Iris pigment epithelial cell (primary cell): ENCODE data around the gene CHD5.
A peak's percentile ranks its signal among the peaks of the same experiment; 100 is the strongest.

Source experiments
- DNase-seq: peaks from one replicate; pipeline ENCODE4 v3.0.0-alpha.2; 2011; ENCODE audit warnings: low read depth

Gene CHD5

DNA sequence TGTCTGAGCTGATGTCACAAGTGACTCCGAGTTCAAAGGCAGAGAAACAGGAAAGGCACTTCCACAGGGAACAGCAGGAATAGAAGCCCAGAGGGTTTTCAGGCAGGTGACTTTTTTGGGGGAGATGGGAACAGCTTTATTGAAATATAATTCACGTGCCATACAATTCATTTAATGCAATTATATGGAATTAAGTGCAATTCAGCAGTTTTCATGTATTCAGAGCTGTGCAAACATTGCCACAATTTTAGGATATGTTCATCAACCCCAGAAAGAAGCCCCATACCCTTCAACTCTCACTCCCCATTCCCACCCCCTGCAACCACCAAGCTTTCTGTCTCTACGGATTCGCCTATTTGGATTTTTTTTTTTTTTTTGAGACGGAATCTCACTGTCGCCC lies 117.5 kb downstream of the CHD5 start:
- DNase-seq: no peak

DNA sequence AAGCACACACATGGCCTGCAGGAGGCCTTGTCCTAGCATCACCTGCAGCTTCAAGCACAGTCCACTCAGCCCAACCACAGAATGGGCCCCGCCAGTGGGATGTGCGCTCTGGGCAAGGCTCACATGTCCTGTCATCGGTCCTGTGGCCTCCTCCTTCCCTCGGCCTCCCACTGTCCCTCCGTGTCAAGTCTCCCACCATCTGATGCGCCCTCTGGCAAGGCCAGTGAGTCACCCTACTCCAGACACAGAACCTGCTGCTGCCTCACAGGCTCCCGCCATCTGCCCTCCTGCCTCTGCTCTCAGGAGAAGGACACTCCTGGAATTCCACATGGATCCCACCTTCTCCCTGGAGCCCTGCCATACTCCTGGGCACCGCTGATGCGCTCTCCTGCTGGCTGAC lies 120.3 kb downstream of the CHD5 start:
- DNase-seq: no peak

DNA sequence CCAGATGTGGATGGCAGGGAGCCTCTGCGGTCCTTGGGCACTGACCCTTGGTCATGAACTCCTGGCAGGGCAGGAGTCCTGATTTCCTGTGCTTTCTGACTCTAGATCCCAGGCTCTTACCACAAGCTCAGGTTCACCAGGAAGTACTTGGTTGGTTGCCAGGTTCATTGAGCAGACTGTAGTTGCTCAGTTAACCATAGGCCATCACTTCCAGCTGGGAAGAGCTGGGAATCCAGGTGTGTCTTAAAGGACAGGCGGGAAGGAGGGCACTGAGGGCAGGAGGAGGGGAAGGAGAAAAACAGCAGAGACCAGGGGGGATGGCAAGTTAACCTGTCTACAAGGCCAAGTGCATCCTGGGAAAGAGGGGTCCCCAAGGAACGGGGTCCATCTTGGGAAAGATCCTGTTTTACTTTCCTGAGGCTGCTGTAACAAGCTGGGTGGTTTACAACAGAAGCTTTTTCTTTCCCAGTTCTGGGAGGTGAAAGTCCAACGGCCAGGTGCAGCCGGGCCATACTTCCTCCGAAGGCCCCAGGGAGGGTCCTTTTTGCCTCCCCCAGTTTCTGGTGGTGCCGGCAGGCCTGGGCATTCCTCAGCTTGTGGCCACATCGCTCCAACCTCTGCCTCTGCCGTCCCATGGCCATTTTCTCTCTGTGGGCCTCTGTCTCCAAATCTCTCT lies 122.8 kb downstream of the CHD5 start:
- DNase-seq: no peak

DNA sequence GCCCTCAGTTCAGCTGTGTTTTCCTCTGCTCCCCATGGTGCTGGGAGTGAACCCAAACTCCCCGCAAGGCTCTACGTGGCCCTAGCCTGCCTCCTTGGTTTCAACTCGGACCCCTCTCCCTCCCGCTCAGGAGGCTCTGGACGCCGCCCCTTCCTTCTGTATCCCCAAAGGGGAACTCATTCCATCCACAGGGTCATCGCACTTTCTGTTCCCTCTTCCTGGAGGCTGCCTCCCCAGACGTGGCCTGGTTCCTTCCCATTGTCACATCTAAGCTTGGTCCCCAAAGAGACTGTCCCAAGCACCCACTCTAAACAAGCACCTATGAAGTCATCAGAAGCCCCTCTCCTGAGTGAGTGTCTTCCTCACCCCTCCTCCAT lies 123.6 kb downstream of the CHD5 start:
- DNase-seq: no peak

DNA sequence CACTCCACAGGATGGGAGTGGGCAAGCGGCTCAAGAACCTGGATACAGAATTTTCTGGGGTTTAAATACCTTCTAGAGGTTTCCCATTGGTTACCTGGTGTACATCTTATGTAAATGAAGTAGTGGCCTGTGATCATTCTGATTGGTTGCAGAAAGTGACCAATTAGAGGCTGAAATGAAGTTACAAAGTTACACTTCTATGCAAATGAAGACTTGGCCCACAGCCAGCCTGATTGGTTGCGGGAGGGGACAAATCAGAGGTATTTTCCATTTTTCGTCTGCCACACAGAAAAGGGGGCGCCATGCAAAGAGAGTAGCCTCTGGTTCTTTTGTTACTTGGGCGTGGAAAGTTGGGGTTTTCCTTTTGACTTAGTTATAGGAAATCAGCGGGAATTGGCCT lies 125.5 kb downstream of the CHD5 start:
- no peak for DNase-seq

DNA sequence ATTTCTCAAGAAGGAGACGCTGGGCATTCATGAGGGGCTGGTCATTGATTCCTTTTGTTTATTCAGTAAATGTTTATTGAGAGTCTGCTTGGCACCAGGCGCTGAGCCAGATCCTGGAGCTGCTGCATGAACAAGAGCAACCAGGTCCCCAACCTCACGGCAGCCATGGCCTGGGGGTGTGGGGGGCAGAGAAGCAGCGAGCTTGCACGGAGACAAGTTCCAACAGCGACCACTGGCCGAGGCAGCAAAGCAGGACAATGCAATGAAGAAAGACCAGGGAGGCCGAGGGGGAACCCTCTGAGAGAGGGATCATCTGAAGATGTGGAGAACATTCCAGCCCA lies 126.9 kb downstream of the CHD5 start:
- DNase-seq: no peak

DNA sequence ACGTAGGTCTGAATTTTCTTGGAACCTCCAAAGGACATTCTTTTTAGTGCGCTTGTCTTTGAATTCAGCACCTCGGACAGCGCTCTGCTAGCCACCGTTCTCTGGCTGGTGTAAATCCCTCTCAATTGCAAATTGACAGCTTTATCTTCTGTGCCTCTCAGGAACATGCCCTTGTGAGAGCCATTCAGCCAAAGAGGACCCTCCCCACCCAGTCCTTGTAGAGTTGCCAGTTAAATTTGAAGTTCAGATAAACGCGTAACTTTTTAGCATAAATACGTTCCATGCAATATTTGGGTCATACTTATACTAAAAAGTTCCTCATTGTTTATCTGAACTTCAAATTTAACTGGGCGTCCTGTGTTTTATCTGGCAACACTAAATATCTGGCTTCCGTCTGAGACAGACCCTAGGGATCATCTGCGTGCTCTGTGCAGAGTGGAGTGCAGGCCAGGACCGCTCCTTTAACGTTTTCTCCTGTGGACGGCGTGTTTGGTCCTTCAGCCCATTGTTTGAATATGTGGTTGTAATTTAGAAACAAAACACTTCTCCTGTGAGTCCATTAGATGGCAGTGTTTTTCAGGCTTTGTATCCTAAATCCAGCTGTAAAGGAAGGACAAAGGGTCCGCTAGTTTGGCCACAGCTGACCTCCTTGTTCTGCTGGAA lies 127.4 kb downstream of the CHD5 start:
- peak; percentile 68 for DNase-seq
